ENCODE measurements around the gene RBM20. TPM values are rescaled to one million over a fixed set of nuclear protein-coding genes. Genes with fewer than 3 reads are reported as not detected.

Gene RBM20
- polyA plus RNA-seq, 3 donors: not detected

- Histone ChIP-seq H3K4me3 (replicated peaks in 1 of 3; ENCODE audit: low read depth in 2 of 3, low read length in 3 of 3) (no peak overlapping the region), H3K27ac (ENCODE audit: low read depth in 1 of 2, low read length in 2 of 2) (no peak overlapping the region), H3K4me1 (ENCODE audit: control insufficient read depth in 1 of 2, insufficient read depth in 2 of 2, low read length in 2 of 2) (no peaks in the 10 kb centered on the region), H4K20me1 (ENCODE audit: insufficient read depth, low read length) (no peaks in the 10 kb centered on the region), H2AFZ (ENCODE audit: insufficient read depth, low read depth, low read length, poor library complexity, severe bottlenecking) (no peak overlapping the region), H3K36me3 (replicated peaks in 1 of 2; ENCODE audit: control insufficient read depth in 1 of 2, insufficient read depth in 2 of 2, low read length in 2 of 2) (no peaks in the 10 kb centered on the region), H3K27me3 (ENCODE audit: control insufficient read depth in 2 of 2, insufficient read depth in 2 of 2, low read length in 2 of 2) (no peaks in the 10 kb centered on the region), H3K9ac (ENCODE audit: insufficient read depth, low read length, poor library complexity, severe bottlenecking) (no peak overlapping the region), H3K4me2 (replicated peaks; ENCODE audit: extremely low read depth, low read length, poor library complexity, severe bottlenecking) (no peak overlapping the region), H3K79me2 (ENCODE audit: insufficient read depth, low read length) (no peaks in the 10 kb centered on the region), H3K9me3 (replicated peaks in 1 of 2; ENCODE audit: control insufficient read depth in 1 of 2, insufficient read depth in 1 of 2, low read length in 2 of 2) (no peaks in the 10 kb centered on the region)
- peaks cover 4 to 7% (median 5%) of the 10 kb centered on the region in 3 donors for H3K27me3 Mint-ChIP-seq (ENCODE audit: low read depth in 3 of 3)
- WGBS (ENCODE audit: insufficient coverage): no CpG with 5 or more reads among the region's 1 CpG
- H3K36me3 Mint-ChIP-seq: no peaks in the 10 kb centered on the region
- no peak overlapping the region for H3K4me3 Mint-ChIP-seq
- H3K9me3 Mint-ChIP-seq: peaks cover 0 to 1% (median 0%) of the 10 kb centered on the region in 7 donors
- no peak for DNase-seq
- no peaks in the 10 kb centered on the region for H3K4me1 Mint-ChIP-seq
- peak overlapping the region in 1 of 7 donors; percentile 26 for H3K27ac Mint-ChIP-seq
- intact Hi-C loops (cut with micrococcal nuclease): no loop called here
- TF ChIP-seq CTCF (IDR thresholded peaks at IDR 0.05): no peak
Observed at GRCh38 chr10:110778211-110778610, 134.1 kb downstream of the RBM20 start.

GRCh38 chr10:110779489-110779888, 135.4 kb downstream of the RBM20 start:
- Histone ChIP-seq H3K36me3 (replicated peaks in 1 of 2; ENCODE audit: control insufficient read depth in 1 of 2, insufficient read depth in 2 of 2, low read length in 2 of 2) (no peaks in the 10 kb centered on the region), H3K27ac (ENCODE audit: low read depth in 1 of 2, low read length in 2 of 2) (no peak overlapping the region), H3K9ac (ENCODE audit: insufficient read depth, low read length, poor library complexity, severe bottlenecking) (no peak overlapping the region), H3K4me3 (replicated peaks in 1 of 3; ENCODE audit: low read depth in 2 of 3, low read length in 3 of 3) (no peak overlapping the region), H3K4me1 (ENCODE audit: control insufficient read depth in 1 of 2, insufficient read depth in 2 of 2, low read length in 2 of 2) (no peaks in the 10 kb centered on the region), H3K9me3 (replicated peaks in 1 of 2; ENCODE audit: control insufficient read depth in 1 of 2, insufficient read depth in 1 of 2, low read length in 2 of 2) (no peaks in the 10 kb centered on the region), H4K20me1 (ENCODE audit: insufficient read depth, low read length) (no peaks in the 10 kb centered on the region), H3K27me3 (ENCODE audit: control insufficient read depth in 2 of 2, insufficient read depth in 2 of 2, low read length in 2 of 2) (no peaks in the 10 kb centered on the region), H2AFZ (ENCODE audit: insufficient read depth, low read depth, low read length, poor library complexity, severe bottlenecking) (no peak overlapping the region), H3K79me2 (ENCODE audit: insufficient read depth, low read length) (no peaks in the 10 kb centered on the region), H3K4me2 (replicated peaks; ENCODE audit: extremely low read depth, low read length, poor library complexity, severe bottlenecking) (no peak overlapping the region)
- no CpG with 5 or more reads among the region's 3 CpGs for WGBS (ENCODE audit: insufficient coverage)
- Mint-ChIP-seq H3K27me3 (ENCODE audit: low read depth in 3 of 3) (peaks cover 5 to 7% (median 6%) of the 10 kb centered on the region in 3 donors), H3K4me1 (no peaks in the 10 kb centered on the region), H3K9me3 (peaks cover 0 to 1% (median 0%) of the 10 kb centered on the region in 7 donors), H3K27ac (no peak overlapping the region), H3K4me3 (no peak overlapping the region), H3K36me3 (no peaks in the 10 kb centered on the region)
- no peak for DNase-seq
- no peak for TF ChIP-seq CTCF (IDR thresholded peaks at IDR 0.05)
- intact Hi-C loops (cut with micrococcal nuclease): no loop called here

All from CD14-positive monocyte (primary cell).